HG03095 (cell line): ENCODE measurements around the gene XYLT1.

Experiments used
- ATAC-seq: cut with Tn5 transposase; IDR thresholded peaks from one replicate; pipeline ENCODE4 v1.9.1; 2021; ENCODE audit warnings: moderate library complexity; ENCODE audit not compliant: unreplicated experiment

Gene XYLT1

GRCh38 chr16:17377360-17378324 lies 93.1 kb downstream of the XYLT1 start:
- peak; percentile 65 for ATAC-seq

GRCh38 chr16:17375461-17376304 lies 95.1 kb downstream of the XYLT1 start:
- no peak for ATAC-seq

- no peak for ATAC-seq
Measured at GRCh38 chr16:17374668-17375255, 96.0 kb downstream of the XYLT1 start.

GRCh38 chr16:17373533-17373932 lies 97.2 kb downstream of the XYLT1 start:
- no peak for ATAC-seq

- ATAC-seq, result no peak
Measured at GRCh38 chr16:17372386-17372785, 98.4 kb downstream of the XYLT1 start.

- no peak for ATAC-seq
Measured at GRCh38 chr16:17371299-17371698, 99.5 kb downstream of the XYLT1 start.

GRCh38 chr16:17370731-17371285 lies 100.0 kb downstream of the XYLT1 start:
- ATAC-seq, result no peak

- no peak for ATAC-seq
Measured at GRCh38 chr16:17370223-17370707, 100.5 kb downstream of the XYLT1 start.

GRCh38 chr16:17369421-17370222 lies 101.1 kb downstream of the XYLT1 start:
- no peak for ATAC-seq

- no peak for ATAC-seq
Measured at GRCh38 chr16:17368951-17369350, 101.8 kb downstream of the XYLT1 start.

- no peak for ATAC-seq
Measured at GRCh38 chr16:17368446-17368845, 102.3 kb downstream of the XYLT1 start.

GRCh38 chr16:17367923-17368322 lies 102.8 kb downstream of the XYLT1 start:
- no peak for ATAC-seq

GRCh38 chr16:17367036-17367435 lies 103.7 kb downstream of the XYLT1 start:
- no peak for ATAC-seq

GRCh38 chr16:17366299-17366961 lies 104.3 kb downstream of the XYLT1 start:
- ATAC-seq, result no peak

GRCh38 chr16:17365591-17366298 lies 105.0 kb downstream of the XYLT1 start:
- no peak for ATAC-seq

- ATAC-seq, result no peak
Measured at GRCh38 chr16:17365211-17365541, 105.6 kb downstream of the XYLT1 start.

- no peak for ATAC-seq
Measured at GRCh38 chr16:17364319-17365210, 106.2 kb downstream of the XYLT1 start.

- no peak for ATAC-seq
Measured at GRCh38 chr16:17362946-17363345, 107.8 kb downstream of the XYLT1 start.
